Effector memory CD4-positive, alpha-beta T cell (primary cell): ENCODE data around the gene ZNF662.

Experiments used
- DNase-seq, 3 donors: peaks; one replicate each; pipeline ENCODE4 v3.0.0-alpha.2; 2020
- H3K27ac ChIP-seq: 2 replicates; pipeline ENCODE4 v1.7.0; 2013; ENCODE audit warnings: mild to moderate bottlenecking, low read length, moderate library complexity; ENCODE audit not compliant: insufficient read depth, poor library complexity, severe bottlenecking
- H3K27me3 ChIP-seq: replicated peaks from 2 replicates; pipeline ENCODE4 v1.7.0; 2013; ENCODE audit warnings: mild to moderate bottlenecking, low read length; ENCODE audit not compliant: insufficient read depth, control insufficient read depth, poor library complexity, severe bottlenecking
- H3K36me3 ChIP-seq: 2 replicates; pipeline ENCODE4 v1.7.0; 2013; ENCODE audit warnings: mild to moderate bottlenecking, low read length, moderate library complexity; ENCODE audit not compliant: control insufficient read depth, insufficient read depth
- H3K4me1 ChIP-seq: 2 replicates; pipeline ENCODE4 v1.7.0; 2013; ENCODE audit warnings: low read length, mild to moderate bottlenecking; ENCODE audit not compliant: control insufficient read depth, insufficient read depth, poor library complexity, severe bottlenecking
- H3K4me3 ChIP-seq: 2 replicates; pipeline ENCODE4 v1.7.0; 2013; ENCODE audit warnings: low read length, low read depth, mild to moderate bottlenecking; ENCODE audit not compliant: insufficient read depth, poor library complexity, severe bottlenecking
- H3K9me3 ChIP-seq: 2 replicates; pipeline ENCODE4 v1.7.0; 2013; ENCODE audit warnings: mild to moderate bottlenecking, low read length, moderate library complexity; ENCODE audit not compliant: control insufficient read depth

Gene ZNF662

GRCh38 chr3:42886294-42886822 lies 19.6 kb upstream of the ZNF662 start:
- H3K4me3 ChIP-seq, result no peak overlapping the region
- H3K9me3 ChIP-seq, result no peaks in the 10 kb centered on the region
- H3K36me3 ChIP-seq, result no peaks in the 10 kb centered on the region
- no peak overlapping the region for H3K27ac ChIP-seq
- H3K4me1 ChIP-seq, result peaks cover 2% of the 10 kb centered on the region
- no peak for DNase-seq
- no peaks in the 10 kb centered on the region for H3K27me3 ChIP-seq

DNA sequence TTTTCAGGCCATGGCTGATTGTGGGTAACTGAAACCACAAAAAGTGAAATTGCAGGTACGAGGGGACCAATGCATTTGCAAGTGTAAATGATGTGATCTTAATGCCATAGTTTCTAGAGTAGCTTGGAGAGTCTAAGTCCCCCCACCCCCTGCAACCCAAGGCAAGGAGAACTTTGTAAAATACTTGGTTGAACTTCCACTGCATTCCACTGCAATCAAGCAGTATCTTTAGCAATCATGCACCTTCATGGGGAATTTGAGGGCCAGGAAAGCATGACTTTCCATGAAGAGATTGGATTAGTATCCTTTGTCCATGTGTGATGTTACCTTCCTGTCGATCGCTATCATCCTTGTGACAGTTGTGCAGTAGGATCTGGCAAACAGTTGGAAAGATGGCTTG lies 18.9 kb upstream of the ZNF662 start:
- H3K36me3 ChIP-seq, result no peaks in the 10 kb centered on the region
- H3K27me3 ChIP-seq, result no peaks in the 10 kb centered on the region
- no peaks in the 10 kb centered on the region for H3K9me3 ChIP-seq
- no peak overlapping the region for H3K4me3 ChIP-seq
- H3K4me1 ChIP-seq, result no peaks in the 10 kb centered on the region
- no peak for DNase-seq
- no peak overlapping the region for H3K27ac ChIP-seq

GRCh38 chr3:42891042-42891441 lies 14.9 kb upstream of the ZNF662 start:
- H3K27ac ChIP-seq, result no peak overlapping the region
- no peaks in the 10 kb centered on the region for H3K36me3 ChIP-seq
- no peaks in the 10 kb centered on the region for H3K4me1 ChIP-seq
- no peak for DNase-seq
- H3K9me3 ChIP-seq, result no peaks in the 10 kb centered on the region
- H3K4me3 ChIP-seq, result no peak overlapping the region
- H3K27me3 ChIP-seq, result no peaks in the 10 kb centered on the region

- Histone ChIP-seq H3K4me3 (no peak overlapping the region), H3K27me3 (no peaks in the 10 kb centered on the region), H3K9me3 (no peaks in the 10 kb centered on the region), H3K27ac (no peak overlapping the region), H3K36me3 (no peaks in the 10 kb centered on the region), H3K4me1 (no peaks in the 10 kb centered on the region)
- DNase-seq, result no peak
Observed at GRCh38 chr3:42892169-42892568, 13.8 kb upstream of the ZNF662 start.

GRCh38 chr3:42892807-42893206 lies 13.1 kb upstream of the ZNF662 start:
- no peak for DNase-seq

GRCh38 chr3:42894698-42895579 lies 11.0 kb upstream of the ZNF662 start:
- no peak overlapping the region for H3K27ac ChIP-seq
- no peaks in the 10 kb centered on the region for H3K9me3 ChIP-seq

More at GRCh38 chr3:42892807-42893206, 13.1 kb upstream of the ZNF662 start:
- Histone ChIP-seq H3K4me3 (no peak overlapping the region), H3K9me3 (no peaks in the 10 kb centered on the region), H3K36me3 (no peaks in the 10 kb centered on the region), H3K27me3 (no peaks in the 10 kb centered on the region), H3K27ac (no peak overlapping the region), H3K4me1 (no peaks in the 10 kb centered on the region)

DNA sequence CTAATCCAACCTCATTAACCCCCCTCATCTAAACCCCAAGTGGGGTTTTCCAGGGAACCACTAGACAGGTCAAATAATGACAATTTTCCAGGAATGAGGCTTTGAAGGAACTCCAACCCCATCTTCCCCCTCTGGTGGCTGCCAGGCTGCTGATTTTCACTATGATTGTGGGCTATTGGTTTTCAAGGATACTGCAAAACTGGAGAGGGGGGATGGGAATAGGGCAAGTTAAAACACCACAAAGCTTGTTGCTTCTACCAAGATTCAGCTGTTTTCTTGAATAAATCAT lies 10.4 kb upstream of the ZNF662 start:
- no peaks in the 10 kb centered on the region for H3K9me3 ChIP-seq
- no peak overlapping the region for H3K27ac ChIP-seq
- H3K4me1 ChIP-seq, result no peaks in the 10 kb centered on the region

More at GRCh38 chr3:42894698-42895579, 11.0 kb upstream of the ZNF662 start:
- Histone ChIP-seq H3K4me3 (no peak overlapping the region), H3K36me3 (no peaks in the 10 kb centered on the region), H3K4me1 (no peaks in the 10 kb centered on the region), H3K27me3 (no peaks in the 10 kb centered on the region)
- no peak for DNase-seq

DNA sequence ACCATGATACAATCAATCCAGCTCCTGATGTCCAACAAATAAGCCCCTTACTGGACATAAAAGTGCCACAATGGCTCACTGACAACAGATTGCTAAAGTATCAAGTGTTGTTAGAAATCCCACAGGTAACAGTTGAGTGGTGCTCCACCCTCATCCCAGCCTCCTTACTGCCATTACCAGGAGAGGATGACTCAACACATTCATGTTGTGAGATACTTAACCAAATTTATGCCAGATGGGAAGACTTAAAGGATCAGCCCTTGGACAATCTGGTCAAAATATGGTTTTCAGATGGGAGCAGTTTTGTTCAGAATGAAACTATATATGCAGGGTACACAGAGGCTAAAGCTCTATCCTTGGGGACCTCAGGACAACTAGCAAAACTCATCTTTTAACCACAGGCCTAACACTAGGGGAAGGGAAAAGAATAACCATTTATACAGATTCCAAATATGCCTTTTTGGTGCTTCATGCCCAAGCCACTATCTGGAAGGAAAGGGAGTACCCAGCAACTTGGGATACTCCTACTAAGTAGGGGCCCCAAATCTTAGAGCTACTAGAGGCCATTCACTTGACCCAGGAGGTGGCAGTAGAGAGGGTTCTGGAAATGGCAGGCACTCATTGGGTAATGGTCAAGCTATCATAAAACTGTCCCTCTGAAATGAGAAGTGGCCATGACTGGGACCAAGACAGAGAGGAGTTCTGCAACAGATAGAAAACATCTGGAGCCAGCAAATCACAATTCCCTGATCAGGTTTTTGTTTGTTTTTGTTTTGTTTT lies 6.9 kb upstream of the ZNF662 start:
- Histone ChIP-seq H3K36me3 (no peaks in the 10 kb centered on the region), H3K9me3 (peaks cover 3% of the 10 kb centered on the region), H3K27me3 (no peaks in the 10 kb centered on the region), H3K4me3 (no peak overlapping the region), H3K4me1 (no peaks in the 10 kb centered on the region), H3K27ac (no peak overlapping the region)
- DNase-seq, result no peak

More for the DNA sequence above, 10.4 kb upstream of the ZNF662 start:
- H3K36me3 ChIP-seq, result no peaks in the 10 kb centered on the region
- H3K4me3 ChIP-seq, result no peak overlapping the region
- no peak for DNase-seq
- no peaks in the 10 kb centered on the region for H3K27me3 ChIP-seq

- no peaks in the 10 kb centered on the region for H3K4me1 ChIP-seq
- no peaks in the 10 kb centered on the region for H3K27me3 ChIP-seq
- H3K4me3 ChIP-seq, result no peak overlapping the region
- no peaks in the 10 kb centered on the region for H3K36me3 ChIP-seq
- H3K27ac ChIP-seq, result no peak overlapping the region
- DNase-seq, result no peak
- H3K9me3 ChIP-seq, result peaks cover 3% of the 10 kb centered on the region
Observed at GRCh38 chr3:42900226-42901072, 5.5 kb upstream of the ZNF662 start.
